K562 (cell line): ENCODE measurements around the gene MKS1.

Experiments used
- AFF4 ChIP-seq: sonication (generic); formaldehyde crosslinking; IDR thresholded peaks from 2 replicates; pipeline ENCODE4 v1.8.0; 2023; ENCODE audit warnings: mild to moderate bottlenecking, missing genetic modification reagents
- CBX2 ChIP-seq: fragments of 200-600 bp; sonication (generic); IDR thresholded peaks from one replicate; pipeline ENCODE4 v1.6.1; 2012; ENCODE audit warnings: mild to moderate bottlenecking, low read length, inconsistent platforms; ENCODE audit not compliant: insufficient read depth, poor library complexity, severe bottlenecking
- CTCF ChIP-seq, 3 experiments: IDR thresholded peaks in 2 of 3; conservative IDR thresholded peaks in 1 of 3; 2 replicates each; pipeline ENCODE4 v1.5.1; 2011 to 2012; ENCODE audit warnings: low read length in 3 of 3, mild to moderate bottlenecking in 3 of 3, control low read depth in 2 of 3, improper control_type of control experiment in 1 of 3, inconsistent platforms in 1 of 3, low read depth in 1 of 3, mixed read lengths in 1 of 3, moderate library complexity in 1 of 3; ENCODE audit not compliant: insufficient read depth in 2 of 3
- DMBX1 ChIP-seq: fragments of 250-450 bp; sonication (Bioruptor Pico); IDR thresholded peaks from 2 replicates; pipeline ENCODE4 v1.8.0; 2022; ENCODE audit warnings: inconsistent platforms, mild to moderate bottlenecking, moderate library complexity, borderline replicate concordance
- ELF2 ChIP-seq: fragments of 250-450 bp; sonication (Bioruptor Pico); IDR thresholded peaks from 2 replicates; pipeline ENCODE4 v1.5.0; 2021; ENCODE audit warnings: mild to moderate bottlenecking
- EZH2 ChIP-seq: IDR thresholded peaks from 2 replicates; pipeline ENCODE4 v1.6.1; 2012; ENCODE audit warnings: low read depth, mild to moderate bottlenecking, inconsistent platforms, low read length, borderline replicate concordance
- FOS ChIP-seq: IDR thresholded peaks from 3 replicates; pipeline ENCODE4 v1.6.1; 2011; ENCODE audit not compliant: insufficient read length; ENCODE audit errors: extremely low read depth
- STAG1 ChIP-seq: sonication (generic); formaldehyde crosslinking; IDR thresholded peaks from 2 replicates; pipeline ENCODE4 v1.5.0; 2020; ENCODE audit warnings: missing genetic modification reagents, borderline replicate concordance
- THRAP3 ChIP-seq: fragments of 450-650 bp; IDR thresholded peaks from 2 replicates; pipeline ENCODE4 v1.6.1; 2016; ENCODE audit warnings: mild to moderate bottlenecking, inconsistent platforms, borderline replicate concordance
- XRCC5 ChIP-seq: fragments of 200-400 bp; formaldehyde crosslinking; IDR thresholded peaks from 2 replicates; pipeline ENCODE4 v1.6.1; 2017; ENCODE audit warnings: low read depth, mild to moderate bottlenecking, low read length
- ZEB2 ChIP-seq: fragments of 450-650 bp; IDR thresholded peaks from 2 replicates; pipeline ENCODE4 v1.6.1; 2016
- TF ChIP-seq, protein P1 (sequence below): conservative IDR thresholded peaks from 2 replicates; pipeline ENCODE4 v1.6.1; 2011; ENCODE audit warnings: low read depth, mild to moderate bottlenecking, low read length; ENCODE audit not compliant: control insufficient read depth

DNA sequence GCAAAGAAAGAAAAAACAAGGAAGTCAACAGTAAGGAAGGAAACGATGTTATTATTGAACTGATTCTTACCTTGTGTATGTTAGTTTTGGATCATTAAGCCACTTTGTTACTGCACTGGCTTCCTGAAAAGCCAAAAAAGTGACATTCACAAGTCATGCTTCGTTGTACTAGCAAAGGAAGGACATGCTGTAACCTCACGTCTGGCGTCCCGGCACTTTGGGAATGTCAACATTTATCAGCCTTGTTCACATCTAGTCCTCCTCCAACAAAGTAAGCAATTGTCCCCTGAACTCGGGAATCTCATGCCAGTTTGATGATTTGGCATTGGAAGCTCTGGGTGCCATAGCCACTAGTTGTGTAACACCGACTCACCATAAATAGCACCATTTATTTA lies 731 bp upstream of the MKS1 start:
- TF ChIP-seq ZEB2 (no peak), CBX2 (no peak), ELF2 (CRISPR knock-in tag) (no peak), STAG1 (CRISPR knock-in tag) (no peak), THRAP3 (no peak), CTCF (IDR thresholded peaks at IDR 0.05 in 2 of 3, conservative IDR thresholded peaks at IDR 0.05 in 1 of 3; ENCODE audit: insufficient read depth in 2 of 3, low read depth in 1 of 3, low read length in 3 of 3) (no peak), EZH2 (no peak), FOS (no peak), AFF4 (CRISPR knock-in tag) (no peak), DMBX1 (no peak), XRCC5 (no peak)
- TF ChIP-seq, protein P1, sequence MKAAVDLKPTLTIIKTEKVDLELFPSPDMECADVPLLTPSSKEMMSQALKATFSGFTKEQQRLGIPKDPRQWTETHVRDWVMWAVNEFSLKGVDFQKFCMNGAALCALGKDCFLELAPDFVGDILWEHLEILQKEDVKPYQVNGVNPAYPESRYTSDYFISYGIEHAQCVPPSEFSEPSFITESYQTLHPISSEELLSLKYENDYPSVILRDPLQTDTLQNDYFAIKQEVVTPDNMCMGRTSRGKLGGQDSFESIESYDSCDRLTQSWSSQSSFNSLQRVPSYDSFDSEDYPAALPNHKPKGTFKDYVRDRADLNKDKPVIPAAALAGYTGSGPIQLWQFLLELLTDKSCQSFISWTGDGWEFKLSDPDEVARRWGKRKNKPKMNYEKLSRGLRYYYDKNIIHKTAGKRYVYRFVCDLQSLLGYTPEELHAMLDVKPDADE, result no peak
